Head of caudate nucleus (tissue), 42 donors: ENCODE measurements around the gene STK11.

Experiments used
- DNase-seq, 42 donors: peaks; one replicate each; pipeline versions ENCODE4 v3.0.0 to v3.0.0-alpha.2; 2020 to 2021; ENCODE audit warnings: mixed read lengths in 7 of 42
- intact Hi-C: fragments of 100-400 bp; cut with DNase I; formaldehyde crosslinking; loops from one replicate; pipeline ENCODE4 v1.15.0; 2022

The STK11 gene

GRCh38 chr19:1264801-1265614 is 59.4 kb downstream of the STK11 start:
- peak in 1 of 42 donors; percentile 24 for DNase-seq
- intact Hi-C loops: no loop called here

- intact Hi-C loops: loop anchor here (2.0 kb wide), 1 partner anchor 17 kb away; the partner anchor contains the start of gene MIDN
- DNase-seq: peak in 2 of 42 donors; percentile 25 to 61
Measured at GRCh38 chr19:1265615-1266128, 60.1 kb downstream of the STK11 start.

- peak in 40 of 42 donors; percentile 69 to 89 (median 80) for DNase-seq
- intact Hi-C loops: loop anchor here (2.0 kb wide), 1 partner anchor 18 kb away; the partner anchor contains the start of gene MIDN
Measured at GRCh38 chr19:1266129-1266915, 60.7 kb downstream of the STK11 start.

- peak in 38 of 42 donors; percentile 56 to 92 (median 80) for DNase-seq
- intact Hi-C loops: loop anchor here (2.0 kb wide), 1 partner anchor 18 kb away; the partner anchor contains the start of gene MIDN
Measured at GRCh38 chr19:1266916-1267476, 61.4 kb downstream of the STK11 start.

- peak in 10 of 42 donors; percentile 35 to 75 (median 54) for DNase-seq
- intact Hi-C loops: loop anchor here (2.0 kb wide), 1 partner anchor 19 kb away; the partner anchor contains the start of gene MIDN
Measured at GRCh38 chr19:1267477-1268225, 62.1 kb downstream of the STK11 start.

GRCh38 chr19:1268226-1269064 is 62.9 kb downstream of the STK11 start:
- DNase-seq: peak in 3 of 42 donors; percentile 12 to 58 (median 21)
- intact Hi-C loops: no loop called here

- intact Hi-C loops: no loop called here
- peak; percentile 99 to 100 (median 100) for DNase-seq
Measured at GRCh38 chr19:1269065-1269477, 63.5 kb downstream of the STK11 start, which contains the start of gene CIRBP. TSS of gene CIRBP (plus strand) at chr19:1269332. CDS start at chr19:1270934, 1,602 bp downstream.

- DNase-seq: peak; percentile 62 to 92 (median 82)
- intact Hi-C loops: no loop called here
Measured at GRCh38 chr19:1269478-1270212, 64.1 kb downstream of the STK11 start.

- DNase-seq: no peak
- intact Hi-C loops: no loop called here
Measured at GRCh38 chr19:1270213-1270853, 64.8 kb downstream of the STK11 start.

GRCh38 chr19:1270854-1271527 is 65.4 kb downstream of the STK11 start:
- intact Hi-C loops: no loop called here
- DNase-seq: no peak

- no peak for DNase-seq
- intact Hi-C loops: no loop called here
Measured at GRCh38 chr19:1271528-1272422, 66.2 kb downstream of the STK11 start.

GRCh38 chr19:1272423-1273262 is 67.1 kb downstream of the STK11 start:
- intact Hi-C loops: no loop called here
- peak in 6 of 42 donors; percentile 34 to 70 (median 54) for DNase-seq

GRCh38 chr19:1273263-1274041 is 67.9 kb downstream of the STK11 start:
- intact Hi-C loops: no loop called here
- DNase-seq: no peak
